Mucosa of stomach (tissue), 1 donor: ENCODE measurements around the gene CIDEA.
"Not testable (repeated sequence)": the region's sequence is repeated elsewhere in the genome, so short reads cannot be mapped to it uniquely, and the experiment has no call there.

ENCODE experiments used
- H3K27me3 ChIP-seq: one replicate; pipeline ENCODE4 v1.7.0; 2013; ENCODE audit warnings: mild to moderate bottlenecking, low read length; ENCODE audit not compliant: control insufficient read depth, insufficient read depth
- H3K36me3 ChIP-seq: one replicate; pipeline ENCODE4 v1.7.0; 2013; ENCODE audit warnings: low read length; ENCODE audit not compliant: control insufficient read depth, insufficient read depth
- H3K4me1 ChIP-seq: one replicate; pipeline ENCODE4 v1.7.0; 2013; ENCODE audit warnings: mild to moderate bottlenecking, low read length; ENCODE audit not compliant: control insufficient read depth, insufficient read depth
- H3K4me3 ChIP-seq: one replicate; pipeline ENCODE4 v1.7.0; 2013; ENCODE audit warnings: low read length
- H3K9ac ChIP-seq: one replicate; pipeline ENCODE4 v1.7.0; 2013; ENCODE audit warnings: mild to moderate bottlenecking, low read length, moderate library complexity
- H3K9me3 ChIP-seq: one replicate; pipeline ENCODE4 v1.7.0; 2013; ENCODE audit warnings: mild to moderate bottlenecking, low read length, moderate library complexity; ENCODE audit not compliant: control insufficient read depth
- donor health status: Pancreatic carcinoma.

CIDEA gene

GRCh38 chr18:12254136-12254819, at the start of gene CIDEA:
Gene CIDEA, plus strand, starts transcription at chr18:12254361. Its CDS starts 23 bp downstream, at chr18:12254384.
- H3K36me3 ChIP-seq = no peaks in the 10 kb centered on the region
- peaks cover 39% of the 10 kb centered on the region for H3K27me3 ChIP-seq
- H3K9ac ChIP-seq = no peak within 1 kb of the TSS
- H3K9me3 ChIP-seq = no peaks in the 10 kb centered on the region
- peaks cover 12% of the 10 kb centered on the region for H3K4me1 ChIP-seq
- no peak within 1 kb of the TSS for H3K4me3 ChIP-seq

GRCh38 chr18:12208296-12209153, 45.6 kb upstream of the CIDEA start:
- H3K27me3 ChIP-seq, H3K9me3 ChIP-seq, H3K4me1 ChIP-seq, H3K4me3 ChIP-seq, H3K9ac ChIP-seq, H3K36me3 ChIP-seq: not testable (repeated sequence)

DNA sequence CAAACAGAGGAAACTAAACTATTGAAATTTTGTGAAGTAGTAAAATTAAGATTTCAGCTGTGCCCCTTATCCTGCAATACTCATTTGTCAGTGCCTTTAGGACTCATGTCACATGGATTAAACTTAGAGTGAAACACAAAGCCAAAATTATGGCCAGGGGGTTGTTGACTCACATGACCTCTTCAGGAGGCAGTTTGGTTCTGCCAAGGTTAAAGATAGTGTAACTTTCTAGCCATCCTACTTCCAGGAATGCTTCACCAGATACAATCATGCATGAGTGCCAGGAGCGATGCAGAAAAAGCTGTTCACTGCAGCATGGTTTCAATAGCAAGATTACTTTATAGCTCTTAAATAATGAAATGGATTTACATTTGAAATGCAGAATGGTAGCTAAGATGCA, 41.9 kb upstream of the CIDEA start:
- not testable (repeated sequence) for H3K9ac ChIP-seq, H3K27me3 ChIP-seq, H3K4me1 ChIP-seq, H3K4me3 ChIP-seq, H3K36me3 ChIP-seq, H3K9me3 ChIP-seq

DNA sequence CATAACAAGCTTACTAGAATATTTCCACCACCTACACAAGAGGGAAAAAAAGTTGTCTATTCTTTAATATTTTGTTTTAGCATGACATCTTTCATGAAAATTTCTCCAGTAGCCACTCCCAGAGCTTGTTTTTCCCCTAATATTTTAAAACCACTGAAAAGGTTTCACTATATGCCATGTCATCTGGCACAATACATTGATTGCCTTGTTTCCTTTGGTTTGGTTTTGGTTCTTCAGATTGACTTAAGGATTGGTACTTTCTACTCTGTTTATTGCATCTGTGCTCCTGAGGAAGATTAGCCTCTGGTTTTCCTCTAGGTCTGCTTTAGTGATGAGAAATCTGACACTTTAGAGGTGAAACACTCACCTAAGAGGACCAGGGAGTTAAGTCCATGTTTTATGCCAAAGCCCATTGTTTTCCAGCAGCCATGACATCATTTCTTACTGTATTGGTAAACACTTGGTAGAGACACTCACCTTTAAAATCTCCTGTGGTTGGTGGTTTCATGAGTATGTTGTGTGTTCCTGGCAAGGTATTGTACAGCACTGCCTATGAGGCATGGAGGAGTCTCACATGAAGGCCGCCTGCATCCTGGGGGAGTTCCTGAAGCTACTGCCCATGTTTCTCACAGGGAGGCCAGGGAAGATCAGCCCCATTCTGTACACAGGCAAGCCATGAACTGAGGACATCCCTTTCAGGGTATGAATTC, 39.7 kb upstream of the CIDEA start:
- not testable (repeated sequence) for H3K4me1 ChIP-seq, H3K27me3 ChIP-seq, H3K9me3 ChIP-seq, H3K4me3 ChIP-seq, H3K9ac ChIP-seq, H3K36me3 ChIP-seq

- not testable (repeated sequence) for H3K36me3 ChIP-seq, H3K9ac ChIP-seq, H3K27me3 ChIP-seq, H3K9me3 ChIP-seq, H3K4me1 ChIP-seq, H3K4me3 ChIP-seq
Observed at GRCh38 chr18:12216471-12216870, 37.7 kb upstream of the CIDEA start.

GRCh38 chr18:12218603-12219002, 35.6 kb upstream of the CIDEA start:
- H3K36me3 ChIP-seq, H3K4me1 ChIP-seq, H3K4me3 ChIP-seq, H3K27me3 ChIP-seq, H3K9ac ChIP-seq, H3K9me3 ChIP-seq: not testable (repeated sequence)

- H3K9me3 ChIP-seq, H3K27me3 ChIP-seq, H3K4me1 ChIP-seq, H3K36me3 ChIP-seq, H3K4me3 ChIP-seq, H3K9ac ChIP-seq: not testable (repeated sequence)
Observed at GRCh38 chr18:12222041-12222440, 32.1 kb upstream of the CIDEA start.

GRCh38 chr18:12223326-12223725, 30.8 kb upstream of the CIDEA start:
- not testable (repeated sequence) for H3K27me3 ChIP-seq, H3K9ac ChIP-seq, H3K36me3 ChIP-seq, H3K4me3 ChIP-seq, H3K9me3 ChIP-seq, H3K4me1 ChIP-seq

GRCh38 chr18:12226807-12227206, 27.4 kb upstream of the CIDEA start:
- H3K4me1 ChIP-seq, H3K36me3 ChIP-seq, H3K9ac ChIP-seq, H3K27me3 ChIP-seq, H3K9me3 ChIP-seq, H3K4me3 ChIP-seq: not testable (repeated sequence)

- not testable (repeated sequence) for H3K9ac ChIP-seq, H3K4me3 ChIP-seq, H3K9me3 ChIP-seq, H3K27me3 ChIP-seq, H3K36me3 ChIP-seq, H3K4me1 ChIP-seq
Observed at GRCh38 chr18:12227399-12228186, 26.6 kb upstream of the CIDEA start.

DNA sequence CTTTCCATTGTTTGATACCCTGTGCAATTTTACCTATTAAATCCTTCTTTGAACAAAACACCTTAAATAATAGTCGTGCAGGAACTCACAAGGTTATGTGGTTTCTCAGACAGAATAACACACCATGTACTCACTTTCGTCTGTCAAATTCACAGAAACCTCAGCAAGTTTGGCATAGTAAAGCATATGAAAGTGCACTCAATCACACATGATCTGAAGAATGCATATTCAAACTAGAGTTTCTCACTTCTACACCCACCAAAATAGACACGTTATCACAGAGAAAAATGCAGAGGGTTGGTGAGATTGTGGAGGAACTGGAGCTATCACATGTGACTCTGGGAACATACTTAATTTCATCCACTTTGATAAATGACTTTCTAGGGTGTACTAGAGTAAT, 25.9 kb upstream of the CIDEA start:
- not testable (repeated sequence) for H3K27me3 ChIP-seq, H3K36me3 ChIP-seq, H3K4me1 ChIP-seq, H3K9ac ChIP-seq, H3K9me3 ChIP-seq, H3K4me3 ChIP-seq

DNA sequence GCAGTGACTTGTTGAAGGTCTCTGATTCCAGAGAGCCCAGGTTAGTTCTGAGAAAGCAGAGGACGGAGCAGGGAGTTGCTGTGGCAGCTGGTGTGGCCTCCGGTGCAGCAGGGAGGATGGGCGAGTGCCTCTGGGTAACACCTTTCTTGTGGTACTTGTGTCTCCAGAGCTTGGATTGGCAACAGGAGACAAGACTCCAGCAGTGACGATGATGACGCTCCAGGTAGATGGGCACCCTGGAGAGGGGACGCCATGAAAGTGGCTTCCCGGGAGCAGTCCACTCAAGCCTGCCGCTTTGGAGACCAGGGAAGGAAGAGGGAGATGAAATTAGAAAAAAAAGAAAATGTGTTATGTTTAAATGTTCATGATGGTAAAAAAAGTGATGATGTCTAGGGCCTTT, 23.6 kb upstream of the CIDEA start:
- not testable (repeated sequence) for H3K36me3 ChIP-seq, H3K4me1 ChIP-seq, H3K9ac ChIP-seq, H3K4me3 ChIP-seq, H3K27me3 ChIP-seq, H3K9me3 ChIP-seq
